ENCODE data around the gene MVD. TPM values are rescaled to one million over a fixed set of nuclear protein-coding genes. Genes with fewer than 3 reads are reported as not detected.

The MVD gene
- total and polyA plus RNA-seq, 2 of the 4 experiments (the other 2 are of a cell fraction): 18.3 to 28.4 TPM

DNA sequence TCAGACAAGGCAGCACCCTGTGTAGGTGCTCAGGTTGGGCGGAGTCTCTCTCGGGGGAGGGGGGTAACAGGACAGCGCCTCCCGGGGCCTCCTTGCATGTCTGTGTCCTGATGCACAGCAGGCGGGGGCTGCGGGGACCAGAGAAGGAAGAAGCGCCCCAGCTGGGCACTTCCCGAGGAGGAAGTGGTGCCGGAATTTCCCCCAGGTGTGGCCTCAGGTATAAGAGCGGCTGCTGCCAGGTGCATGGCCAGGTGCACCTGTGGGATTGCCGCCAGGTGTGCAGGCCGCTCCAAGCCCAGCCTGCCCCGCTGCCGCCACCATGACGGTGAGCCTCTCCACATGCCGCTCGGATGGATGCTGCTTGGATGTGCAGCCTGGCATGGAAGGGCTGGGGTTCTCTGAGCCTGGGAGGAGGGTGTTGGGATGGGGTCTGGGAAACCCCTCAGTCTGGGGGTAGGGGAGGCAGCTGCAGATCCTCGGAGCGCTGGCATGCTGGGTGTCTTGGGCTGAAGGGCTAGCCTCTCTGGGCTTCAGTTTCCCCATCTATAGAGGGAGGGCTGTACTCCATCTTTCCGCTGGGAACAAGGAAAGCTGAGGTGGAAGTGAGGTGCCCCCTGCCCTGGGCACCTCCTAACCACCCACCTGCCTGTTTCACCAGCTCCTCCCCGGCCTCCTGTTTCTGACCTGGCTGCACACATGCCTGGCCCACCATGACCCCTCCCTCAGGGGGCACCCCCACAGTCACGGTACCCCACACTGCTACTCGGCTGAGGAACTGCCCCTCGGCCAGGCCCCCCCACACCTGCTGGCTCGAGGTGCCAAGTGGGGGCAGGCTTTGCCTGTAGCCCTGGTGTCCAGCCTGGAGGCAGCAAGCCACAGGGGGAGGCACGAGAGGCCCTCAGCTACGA, 24.3 kb downstream of the MVD start, which contains the start of gene IL17C:
IL17C (plus strand) TSS at position 250 of the 908 bp plus-strand sequence; CDS start at position 320, 70 bp downstream.
- H2BK15ac ChIP-seq (ENCODE audit: low read depth, low read length): no peak within 1 kb of the TSS
- H2AFZ ChIP-seq (replicated peaks; ENCODE audit: low read length, poor library complexity): no peak within 1 kb of the TSS
- no peak within 1 kb of the TSS for H2BK5ac ChIP-seq (ENCODE audit: low read depth, low read length, poor library complexity, severe bottlenecking)
- H2AK9ac ChIP-seq (replicated peaks; ENCODE audit: low read depth, low read length, poor library complexity): no peak within 1 kb of the TSS
- 38% methylated on average over 10 of the region's 27 CpGs; no CpG with 5 or more reads in 1 of the 2 experiments for WGBS, 2 experiments (ENCODE audit: extremely low coverage in 2 of 2, insufficient read length in 1 of 2)
- no peak within 1 kb of the TSS for H3K23ac ChIP-seq (ENCODE audit: low read depth, low read length)
- H4K5ac ChIP-seq (ENCODE audit: low read depth, low read length): no peak within 1 kb of the TSS
- H3K14ac ChIP-seq (replicated peaks; ENCODE audit: low read depth, low read length): no peak within 1 kb of the TSS
- BruUV-seq (replicated peaks): no TSS peak
- H3K27me3 ChIP-seq (ENCODE audit: control insufficient read depth, insufficient read depth, low read length): peaks cover 27% of the 10 kb centered on the region
- ChIA-PET CTCF (no interaction called here), POLR2A (ENCODE audit: unreplicated experiment) (no interaction called here)
- no peak within 1 kb of the TSS for H3K4me3 ChIP-seq (ENCODE audit: insufficient read depth, low read depth, low read length)
- peaks cover 11% of the 10 kb centered on the region for H3K4me1 ChIP-seq (ENCODE audit: control insufficient read depth, insufficient read depth, low read length)
- H3K36me3 ChIP-seq (ENCODE audit: control insufficient read depth, insufficient read depth, low read length): peaks cover 4% of the 10 kb centered on the region; the same call in 1 of the 2 replicates
- H4K20me1 ChIP-seq (ENCODE audit: insufficient read depth, low read length): peaks cover 5% of the 10 kb centered on the region
- in situ Hi-C loops (cut with MboI; ENCODE audit: low sequenced_read_pairs): no loop called here
- intact Hi-C loops (cut with micrococcal nuclease): no loop called here
- ATAC-seq (ENCODE audit: low read depth): no peak
- dilution Hi-C loops (cut with HindIII; ENCODE audit: low sequenced_read_pairs, unreplicated experiment): no loop called here
- peaks cover 2% of the 10 kb centered on the region; the same call in 1 of the 2 replicates for H3K9me1 ChIP-seq (ENCODE audit: insufficient read depth, low read length)
- H3K4ac ChIP-seq (ENCODE audit: low read depth, low read length): no peak within 1 kb of the TSS
- no peak within 1 kb of the TSS for H4K91ac ChIP-seq (ENCODE audit: insufficient read depth, low read depth, low read length)
- H3K9me3 ChIP-seq (ENCODE audit: control insufficient read depth, insufficient read depth, low read length): no peaks in the 10 kb centered on the region
- no peak within 1 kb of the TSS for H2BK20ac ChIP-seq (ENCODE audit: low read depth, low read length)
- no peak within 1 kb of the TSS for H2BK120ac ChIP-seq (ENCODE audit: low read depth, low read length)
- no peak within 1 kb of the TSS; the same call in 1 of the 2 replicates for H2AK5ac ChIP-seq (ENCODE audit: low read depth, low read length)
- no peak within 1 kb of the TSS for H3K27ac ChIP-seq (ENCODE audit: insufficient read depth, low read length)
- H3K56ac ChIP-seq (ENCODE audit: extremely low read depth, insufficient read depth, low read length): no peak within 1 kb of the TSS
- H4K8ac ChIP-seq (ENCODE audit: low read depth in 2 of 2, low read length in 2 of 2): no peak within 1 kb of the TSS
- no peak within 1 kb of the TSS for H3K9ac ChIP-seq (ENCODE audit: low read depth, low read length)
- no peak for TF ChIP-seq NFE2L2 (IDR thresholded peaks at IDR 0.05; ENCODE audit: low read depth, low read length)
- H3K4me2 ChIP-seq (ENCODE audit: low read depth, low read length): no peak within 1 kb of the TSS
- DNase-seq: no peak
- H3K79me1 ChIP-seq (ENCODE audit: low read depth in 1 of 2, low read length in 2 of 2): no peaks in the 10 kb centered on the region
- no peak within 1 kb of the TSS for H3K18ac ChIP-seq (ENCODE audit: low read depth, low read length)
